ENCODE data around the gene BORCS5. TPM values are rescaled to one million over a fixed set of nuclear protein-coding genes. Genes with fewer than 3 reads are reported as not detected.

BORCS5 gene
- total and polyA plus RNA-seq, 2 of the 8 experiments (the other 6 are each of a cell fraction or from before 2014, with no cell fraction given) = 8.3 to 17.4 TPM

- Histone ChIP-seq H3K4me1 (replicated peaks in 1 of 4; ENCODE audit: control insufficient read depth in 3 of 4, insufficient read depth in 4 of 4, low read length in 3 of 4) (peaks cover 5 to 15% (median 11%) of the 10 kb centered on the region in 4 experiments; a peak in 6 of 7 replicates), H3K23me2 (ENCODE audit: low read depth, low read length) (no peaks in the 10 kb centered on the region), H3K9me3 (ENCODE audit: insufficient read depth in 2 of 2, low read depth in 1 of 2, low read length in 1 of 2) (no peaks in the 10 kb centered on the region), H3K27me3 (replicated peaks in 1 of 4; ENCODE audit: control insufficient read depth in 3 of 4, extremely low read depth in 1 of 4, insufficient read depth in 3 of 4, low read length in 3 of 4) (no peaks in the 10 kb centered on the region), H3K79me1 (ENCODE audit: low read depth, low read length) (no peaks in the 10 kb centered on the region), H2BK12ac (ENCODE audit: low read depth, low read length) (no peak overlapping the region), H3K4me3 (ENCODE audit: extremely low read depth in 1 of 4, insufficient read depth in 2 of 4, low read depth in 3 of 4, low read length in 4 of 4) (no peak overlapping the region), H3K79me2 (ENCODE audit: control insufficient read depth in 1 of 2, insufficient read depth in 2 of 2, low read length in 2 of 2) (no peaks in the 10 kb centered on the region; a peak in 1 of 4 replicates), H2AK5ac (ENCODE audit: low read depth, low read length) (no peak overlapping the region), H4K20me1 (replicated peaks in 1 of 2; ENCODE audit: control insufficient read depth in 1 of 2, insufficient read depth in 2 of 2, low read length in 2 of 2) (no peaks in the 10 kb centered on the region), H3K23ac (ENCODE audit: insufficient read length) (no peak overlapping the region), H3K56ac (replicated peaks; ENCODE audit: insufficient read length, low read depth, low read length) (no peak overlapping the region), H3K4ac (replicated peaks; ENCODE audit: insufficient read length, low read depth, low read length) (no peak overlapping the region), H3K14ac (ENCODE audit: insufficient read length) (no peak overlapping the region), H3K27ac (ENCODE audit: low read depth, low read length) (no peak overlapping the region), H2AFZ (ENCODE audit: low read length) (no peak overlapping the region), H2BK5ac (ENCODE audit: low read depth, low read length) (no peak overlapping the region), H3K9ac (replicated peaks in 1 of 4; ENCODE audit: extremely low read depth in 1 of 4, low read depth in 3 of 4, low read length in 3 of 4) (no peak overlapping the region; a peak in 1 of 7 replicates), H3K18ac (ENCODE audit: extremely low read depth, low read length) (no peak overlapping the region), H3K4me2 (ENCODE audit: insufficient read depth in 1 of 2, low read depth in 2 of 2, low read length in 2 of 2) (0 out of 4 replicates have a peak overlapping the region, but pooled peaks of 1 of the 2 experiments have one; percentile 1), H4K91ac (replicated peaks; ENCODE audit: insufficient read length, low read length) (no peak overlapping the region), H4K8ac (ENCODE audit: extremely low read depth, insufficient read depth, low read length) (no peak overlapping the region), H2BK120ac (replicated peaks; ENCODE audit: low read depth, low read length) (no peak overlapping the region), H2BK15ac (ENCODE audit: low read length) (no peak overlapping the region), H2BK20ac (ENCODE audit: low read length) (no peak overlapping the region), H4K5ac (ENCODE audit: insufficient read length, low read depth, low read length) (peak overlapping the region; percentile 38), H3K36me3 (ENCODE audit: control insufficient read depth in 2 of 4, insufficient read depth in 4 of 4, low read length in 3 of 4) (no peaks in the 10 kb centered on the region)
- ChIA-PET POLR2A (ENCODE audit: partially characterized antibody) (interaction anchor here (0.9 to 1.1 kb wide), 2 partner anchors 14 to 41 kb away, joined by 4 read pairs; partner anchors contain the start of gene BORCS5), CTCF (ENCODE audit: partially characterized antibody) (interaction anchor here (0.7 to 2.1 kb wide), 17 partner anchors 8 to 235 kb away, joined by 3 to 6 read pairs (median 4); no protein-coding TSS in a partner anchor)
- DNase-seq (ENCODE audit: low read depth in 1 of 2, low spot score in 2 of 2) (no peak), FAIRE-seq (no peak)
- 85% methylated on average over 7 of the region's 7 CpGs; no CpG with 5 or more reads in 1 of the 2 experiments for WGBS, 2 experiments (ENCODE audit: extremely low coverage in 1 of 2, insufficient coverage in 1 of 2, insufficient read length in 1 of 2, insufficient replicate concordance in 2 of 2, low coverage in 1 of 2, low lambda C conversion rate in 2 of 2, missing lambda C conversion rate in 1 of 2)
- TF ChIP-seq RAD21 (IDR thresholded peaks at IDR 0.05 in 1 of 2, conservative IDR thresholded peaks at IDR 0.05 in 1 of 2; ENCODE audit: low read depth in 2 of 2, low read length in 2 of 2) (peak; percentile 10 to 26; a peak in 2 of 4 replicates), CTCF (IDR thresholded peaks at IDR 0.05; ENCODE audit: control extremely low read depth in 1 of 3, insufficient read depth in 1 of 3, low read depth in 1 of 3, low read length in 3 of 3) (peak in 1 of 3 experiments; percentile 22; a peak in 2 of 4 replicates), TEAD4 (IDR thresholded peaks at IDR 0.05; ENCODE audit: low read depth, low read length) (no peak)
Observed at GRCh38 chr12:12398026-12398859, 41.4 kb downstream of the BORCS5 start.
